H9 (cell line): ENCODE measurements around the gene DYNLT2B. TPM values are rescaled to one million over a fixed set of nuclear protein-coding genes. Genes with fewer than 3 reads are reported as not detected.

Experiments used
- DNase-seq: peaks from one replicate; pipeline ENCODE4 v3.0.0-alpha.2; 2017
- H2AFZ ChIP-seq: one replicate; pipeline ENCODE4 v1.6.1; 2013; ENCODE audit warnings: mild to moderate bottlenecking, low read length, control low read depth, moderate library complexity
- H2AK5ac ChIP-seq: 2 replicates; pipeline ENCODE4 v1.6.1; 2013; ENCODE audit warnings: low read length, control low read depth, mixed read lengths; ENCODE audit not compliant: insufficient read length
- H2BK120ac ChIP-seq: one replicate; pipeline ENCODE4 v1.6.1; 2013; ENCODE audit warnings: low read depth, mild to moderate bottlenecking, low read length, control low read depth, inconsistent platforms; ENCODE audit not compliant: poor library complexity, severe bottlenecking
- H2BK12ac ChIP-seq: 2 replicates; pipeline ENCODE4 v1.6.1; 2013; ENCODE audit warnings: low read length, control low read depth, mixed read lengths, low read depth; ENCODE audit not compliant: insufficient read length
- H2BK15ac ChIP-seq: 2 replicates; pipeline ENCODE4 v1.6.1; 2013; ENCODE audit warnings: low read depth, low read length, control low read depth
- H2BK20ac ChIP-seq: one replicate; pipeline ENCODE4 v1.6.1; 2013; ENCODE audit warnings: low read depth, mild to moderate bottlenecking, low read length, control low read depth, inconsistent platforms; ENCODE audit not compliant: poor library complexity, severe bottlenecking
- H2BK5ac ChIP-seq: 2 replicates; pipeline ENCODE4 v1.6.1; 2013; ENCODE audit warnings: low read length, control low read depth, mixed read lengths; ENCODE audit not compliant: insufficient read length
- H3K14ac ChIP-seq: 2 replicates; pipeline ENCODE4 v1.6.1; 2013; ENCODE audit warnings: low read length, control low read depth; ENCODE audit not compliant: insufficient read depth
- H3K18ac ChIP-seq: 2 replicates; pipeline ENCODE4 v1.6.1; 2013; ENCODE audit warnings: low read depth, mild to moderate bottlenecking, mixed read lengths, low read length, control low read depth; ENCODE audit not compliant: insufficient read length
- H3K23ac ChIP-seq: 2 replicates; pipeline ENCODE4 v1.6.1; 2013; ENCODE audit warnings: low read length, control low read depth, mixed read lengths, low read depth; ENCODE audit not compliant: insufficient read length
- H3K23me2 ChIP-seq: 2 replicates; pipeline ENCODE4 v1.6.1; 2013; ENCODE audit warnings: low read depth, mild to moderate bottlenecking, mixed read lengths, low read length, control low read depth; ENCODE audit not compliant: insufficient read length, poor library complexity, severe bottlenecking
- H3K27ac ChIP-seq: 2 replicates; pipeline ENCODE4 v1.5.1; 2013; ENCODE audit warnings: low read length, control low read depth, mixed read lengths, low read depth; ENCODE audit not compliant: insufficient read length
- H3K27me3 ChIP-seq: 2 replicates; pipeline ENCODE4 v1.6.1; 2013; ENCODE audit warnings: low read length, control low read depth, inconsistent platforms; ENCODE audit not compliant: insufficient read depth
- H3K4ac ChIP-seq: 2 replicates; pipeline ENCODE4 v1.6.1; 2013; ENCODE audit warnings: low read depth, mild to moderate bottlenecking, control low read depth, inconsistent platforms, low read length, moderate library complexity
- H3K4me1 ChIP-seq: 2 replicates; pipeline ENCODE4 v1.6.1; 2013; ENCODE audit warnings: low read length, control low read depth, inconsistent platforms; ENCODE audit not compliant: insufficient read depth
- H3K4me2 ChIP-seq: 2 replicates; pipeline ENCODE4 v1.6.1; 2013; ENCODE audit warnings: low read length, control low read depth, mixed read lengths; ENCODE audit not compliant: insufficient read length, insufficient read depth
- H3K56ac ChIP-seq: 2 replicates; pipeline ENCODE4 v1.6.1; 2013; ENCODE audit warnings: low read depth, mild to moderate bottlenecking, mixed read lengths, low read length, control low read depth; ENCODE audit not compliant: insufficient read length
- H3K79me1 ChIP-seq: 2 replicates; pipeline ENCODE4 v1.6.1; 2013; ENCODE audit warnings: low read depth, mild to moderate bottlenecking, moderate library complexity, low read length, control low read depth, inconsistent platforms; ENCODE audit not compliant: insufficient read depth, poor library complexity, severe bottlenecking
- H3K79me2 ChIP-seq: 2 replicates; pipeline ENCODE4 v1.6.1; 2013; ENCODE audit warnings: low read length, control low read depth, inconsistent platforms; ENCODE audit not compliant: insufficient read depth
- H3K9ac ChIP-seq: 2 replicates; pipeline ENCODE4 v1.6.1; 2013; ENCODE audit warnings: low read length, control low read depth, mixed read lengths; ENCODE audit not compliant: insufficient read length; ENCODE audit errors: extremely low read depth
- H3K9me3 ChIP-seq: one replicate; pipeline ENCODE4 v1.6.1; 2013; ENCODE audit warnings: low read depth, low read length, inconsistent platforms; ENCODE audit not compliant: control insufficient read depth
- H3T11ph ChIP-seq: one replicate; pipeline ENCODE4 v1.6.1; 2013; ENCODE audit warnings: mild to moderate bottlenecking, low read length, control low read depth, inconsistent platforms
- H4K20me1 ChIP-seq: one replicate; pipeline ENCODE4 v1.6.1; 2013; ENCODE audit not compliant: control insufficient read depth, insufficient read length, insufficient read depth
- H4K5ac ChIP-seq: 2 replicates; pipeline ENCODE4 v1.6.1; 2013; ENCODE audit warnings: low read depth, mild to moderate bottlenecking, mixed read lengths, low read length, control low read depth; ENCODE audit not compliant: insufficient read length
- H4K8ac ChIP-seq: replicated peaks from 2 replicates; pipeline ENCODE4 v1.6.1; 2013; ENCODE audit warnings: low read length, control low read depth, mixed read lengths, low read depth; ENCODE audit not compliant: insufficient read length
- H4K91ac ChIP-seq: 2 replicates; pipeline ENCODE4 v1.6.1; 2013; ENCODE audit warnings: low read depth, mild to moderate bottlenecking, moderate library complexity, mixed read lengths, low read length, control low read depth; ENCODE audit not compliant: insufficient read length
- H3K27ac Mint-ChIP-seq, 3 experiments: 2 replicates in 2 of 3; 3 replicates in 1 of 3; pipeline ENCODE4 v1.8.0; 2020 to 2021; ENCODE audit warnings: mixed read lengths in 3 of 3, mild to moderate bottlenecking in 1 of 3, moderate library complexity in 1 of 3
- H3K27me3 Mint-ChIP-seq: 2 replicates; pipeline ENCODE4 v1.8.0; 2021; ENCODE audit warnings: low read depth, mild to moderate bottlenecking, moderate library complexity, mixed read lengths
- H3K36me3 Mint-ChIP-seq, 3 experiments: 2 replicates in 2 of 3; 3 replicates in 1 of 3; pipeline ENCODE4 v1.8.0; 2020 to 2021; ENCODE audit warnings: low read depth in 3 of 3, mixed read lengths in 3 of 3; ENCODE audit not compliant: insufficient read depth in 1 of 3
- H3K4me1 Mint-ChIP-seq, 2 experiments: 2 replicates each; pipeline ENCODE4 v1.8.0; 2020; ENCODE audit warnings: mixed read lengths in 2 of 2
- H3K4me3 Mint-ChIP-seq, 2 experiments: 2 replicates in 1 of 2; 3 replicates in 1 of 2; pipeline ENCODE4 v1.8.0; 2020 to 2021; ENCODE audit warnings: mild to moderate bottlenecking in 2 of 2, mixed read lengths in 2 of 2, moderate library complexity in 1 of 2
- H3K9me3 Mint-ChIP-seq, 2 experiments: 2 replicates in 1 of 2; 3 replicates in 1 of 2; pipeline ENCODE4 v1.8.0; 2020; ENCODE audit warnings: mild to moderate bottlenecking in 2 of 2, mixed read lengths in 2 of 2, moderate library complexity in 1 of 2
- CTCF ChIP-seq: fragments of 200-600 bp; sonication (generic); conservative IDR thresholded peaks from 3 replicates; pipeline ENCODE4 v1.8.0; 2021; ENCODE audit warnings: antibody characterized with exemption, mild to moderate bottlenecking
- WGBS: extraction: QIAGEN DNeasy Blood & Tissue Kit; methylation state at CpG from one replicate; pipeline ENCODE4 v1.1.7; 2013; ENCODE audit warnings: missing lambda C conversion rate, low lambda C conversion rate, mixed read lengths; ENCODE audit not compliant: insufficient read length; ENCODE audit errors: extremely low coverage; 5-methylcytosine and 5-hydroxymethylcytosine counted together
- total RNA-seq: library from RNA; stranded (reverse); gene quantifications from 2 replicates; pipeline ENCODE4 v1.2.1, GENCODE V29; 2021

DYNLT2B gene
- total RNA-seq, 1 experiment from 2014 or later = 12.4 TPM

- Histone ChIP-seq H2BK120ac (no peak overlapping the region), H2BK20ac (no peak overlapping the region), H3K79me2 (no peaks in the 10 kb centered on the region), H3T11ph (no peak overlapping the region), H3K4ac (no peak overlapping the region), H4K8ac (no peak overlapping the region), H2AFZ (no peak overlapping the region), H2BK12ac (no peak overlapping the region), H3K9ac (no peak overlapping the region), H3K27ac (no peak overlapping the region), H3K4me1 (no peaks in the 10 kb centered on the region), H2AK5ac (no peak overlapping the region), H3K14ac (no peak overlapping the region), H4K20me1 (no peaks in the 10 kb centered on the region), H3K23ac (no peak overlapping the region), H3K18ac (no peak overlapping the region), H3K9me3 (no peaks in the 10 kb centered on the region), H3K56ac (no peak overlapping the region), H4K91ac (no peak overlapping the region), H3K27me3 (no peaks in the 10 kb centered on the region), H3K23me2 (no peaks in the 10 kb centered on the region), H3K4me2 (no peak overlapping the region), H2BK15ac (no peak overlapping the region), H4K5ac (no peak overlapping the region), H3K79me1 (no peaks in the 10 kb centered on the region), H2BK5ac (no peak overlapping the region)
- TF ChIP-seq CTCF = peak; percentile 56
- Mint-ChIP-seq H3K4me1 (peaks cover 19 to 26% of the 10 kb centered on the region in 2 experiments), H3K4me3 (peak overlapping the region in 1 of 2 experiments; percentile 42; a peak in 1 of 5 replicates), H3K27ac (peak overlapping the region in 1 of 3 experiments; percentile 38; a peak in 1 of 7 replicates), H3K9me3 (no peaks in the 10 kb centered on the region), H3K36me3 (no peaks in the 10 kb centered on the region), H3K27me3 (no peaks in the 10 kb centered on the region)
- no CpG with 5 or more reads among the region's 11 CpGs for WGBS
- peak; percentile 54 for DNase-seq
These were observed 5.7 kb upstream of the DYNLT2B start for GRCh38 chr3:196323691-196324090.
